Neural cell (in vitro differentiated cells): ENCODE results near the gene AFF3.

Experiments
- CTCF ChIP-seq: fragments of 450-650 bp; IDR thresholded peaks from 2 replicates; pipeline ENCODE4 v1.5.1; 2014; ENCODE audit warnings: antibody characterized with exemption, mild to moderate bottlenecking, moderate library complexity; ENCODE audit not compliant: poor library complexity, severe bottlenecking
- EP300 ChIP-seq: fragments of 450-650 bp; conservative IDR thresholded peaks from 2 replicates; pipeline ENCODE4 v1.6.1; 2014; ENCODE audit warnings: antibody characterized with exemption, mild to moderate bottlenecking, moderate library complexity; ENCODE audit not compliant: poor library complexity, severe bottlenecking
- EZH2 ChIP-seq: fragments of 200-600, 300-800 bp; shearing (Covaris generic), sonication (generic); IDR thresholded peaks from 2 replicates; pipeline ENCODE4 v1.6.1; 2014; ENCODE audit warnings: antibody characterized with exemption, low read length, borderline replicate concordance, mild to moderate bottlenecking; ENCODE audit not compliant: insufficient read depth, poor library complexity, severe bottlenecking
- POLR2AphosphoS5 ChIP-seq: IDR thresholded peaks from 2 replicates; pipeline ENCODE4 v1.6.1; 2012
- TAF1 ChIP-seq: IDR thresholded peaks from 2 replicates; pipeline ENCODE4 v1.6.1; 2012; ENCODE audit warnings: low read depth

DNA sequence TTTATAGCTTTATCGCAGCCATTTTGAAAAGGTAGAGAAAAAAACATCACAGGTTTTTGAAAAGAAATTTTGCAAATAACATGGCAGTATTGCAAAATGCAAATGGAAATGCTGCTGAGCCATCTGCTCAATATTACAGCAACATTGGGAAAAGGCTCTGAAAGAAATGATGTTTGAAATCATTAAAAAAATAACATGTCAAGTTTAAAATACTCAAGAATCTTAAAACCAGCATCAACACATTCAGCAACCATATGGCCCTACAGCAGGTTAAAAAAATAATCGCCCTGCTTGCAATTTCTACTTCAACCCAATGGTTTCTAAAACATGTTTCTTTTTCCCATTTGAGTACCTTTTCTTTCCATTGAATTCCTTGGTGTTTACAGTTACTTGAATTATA is 289.4 kb downstream of the AFF3 start:
- TF ChIP-seq CTCF (no peak), TAF1 (no peak), POLR2AphosphoS5 (no peak), EP300 (no peak), EZH2 (no peak)
